ENCODE measurements around the gene DLG2. TPM values are rescaled to one million over a fixed set of nuclear protein-coding genes. Genes with fewer than 3 reads are reported as not detected.
"Not testable (repeated sequence)": the region's sequence is repeated elsewhere in the genome, so short reads cannot be mapped to it uniquely, and the experiment has no call there.

The DLG2 gene
- total RNA-seq, 2 donors from 2014 or later: 1.9 to 3.2 TPM

DNA sequence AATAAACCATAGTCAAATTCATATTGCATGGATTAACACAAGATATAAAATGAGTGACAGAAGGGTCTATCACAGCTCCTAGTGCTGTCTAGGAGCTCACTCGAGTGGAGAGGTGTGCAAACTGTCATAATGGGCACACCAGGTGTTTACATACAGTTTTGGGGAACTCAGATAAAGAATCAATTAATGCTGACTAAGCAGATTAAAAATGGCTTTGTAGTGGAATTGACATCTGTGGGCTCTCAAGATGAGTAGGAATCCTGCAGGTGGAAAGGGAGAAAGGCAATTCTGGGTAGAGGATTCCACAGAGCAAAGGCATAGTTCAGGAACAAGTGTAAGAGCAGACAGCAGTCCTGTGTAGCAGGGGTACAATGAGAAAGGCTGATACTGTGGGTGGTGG, 1844.8 kb downstream of the DLG2 start:
- DNase-seq (no peak), ATAC-seq (no peak)
- intact Hi-C loops (cut with DNase I, micrococcal nuclease): no loop called here

DNA sequence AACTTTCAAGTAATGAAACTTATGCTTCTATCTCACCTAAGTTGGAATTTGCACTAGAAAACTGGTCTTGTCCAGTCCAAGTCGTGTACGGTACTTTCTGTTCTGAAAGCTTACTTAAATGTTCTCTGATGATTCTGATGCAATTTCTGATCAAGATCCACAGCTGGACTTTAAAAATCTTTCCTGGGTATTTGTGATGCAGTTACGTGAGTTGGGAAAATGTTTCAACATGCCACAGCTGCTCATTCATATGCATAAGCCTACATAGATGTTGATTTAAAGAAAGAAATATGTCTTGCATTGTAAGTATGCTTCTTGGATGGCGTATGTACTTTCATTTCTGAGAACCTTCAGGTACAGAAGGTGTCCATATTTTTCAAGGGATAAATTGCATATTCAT, 1847.3 kb downstream of the DLG2 start:
- no peak for ATAC-seq
- intact Hi-C loops (cut with DNase I, micrococcal nuclease): no loop called here

DNA sequence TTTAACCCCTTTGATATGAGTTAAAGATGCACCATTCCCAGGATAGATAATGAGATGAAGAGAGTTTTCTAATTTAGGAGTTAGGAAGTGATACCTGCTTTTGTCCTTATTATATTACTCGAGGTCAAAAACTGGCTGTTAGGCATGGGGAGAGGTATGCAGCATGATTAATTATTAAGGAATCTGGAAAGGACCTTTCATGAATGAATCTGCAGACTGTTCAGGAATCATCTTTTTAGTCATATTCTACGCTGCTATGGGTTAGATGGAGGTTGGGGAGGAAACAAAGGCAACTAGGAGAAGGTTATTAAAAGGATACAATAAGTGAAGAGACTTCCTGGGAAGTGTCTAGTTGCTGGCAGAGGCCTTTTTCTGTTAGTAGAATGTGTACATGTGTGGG, 1848.5 kb downstream of the DLG2 start:
- ATAC-seq: no peak
- DNase-seq: no peak

More for the DNA sequence above, 1847.3 kb downstream of the DLG2 start:
- no peak for DNase-seq

DNA sequence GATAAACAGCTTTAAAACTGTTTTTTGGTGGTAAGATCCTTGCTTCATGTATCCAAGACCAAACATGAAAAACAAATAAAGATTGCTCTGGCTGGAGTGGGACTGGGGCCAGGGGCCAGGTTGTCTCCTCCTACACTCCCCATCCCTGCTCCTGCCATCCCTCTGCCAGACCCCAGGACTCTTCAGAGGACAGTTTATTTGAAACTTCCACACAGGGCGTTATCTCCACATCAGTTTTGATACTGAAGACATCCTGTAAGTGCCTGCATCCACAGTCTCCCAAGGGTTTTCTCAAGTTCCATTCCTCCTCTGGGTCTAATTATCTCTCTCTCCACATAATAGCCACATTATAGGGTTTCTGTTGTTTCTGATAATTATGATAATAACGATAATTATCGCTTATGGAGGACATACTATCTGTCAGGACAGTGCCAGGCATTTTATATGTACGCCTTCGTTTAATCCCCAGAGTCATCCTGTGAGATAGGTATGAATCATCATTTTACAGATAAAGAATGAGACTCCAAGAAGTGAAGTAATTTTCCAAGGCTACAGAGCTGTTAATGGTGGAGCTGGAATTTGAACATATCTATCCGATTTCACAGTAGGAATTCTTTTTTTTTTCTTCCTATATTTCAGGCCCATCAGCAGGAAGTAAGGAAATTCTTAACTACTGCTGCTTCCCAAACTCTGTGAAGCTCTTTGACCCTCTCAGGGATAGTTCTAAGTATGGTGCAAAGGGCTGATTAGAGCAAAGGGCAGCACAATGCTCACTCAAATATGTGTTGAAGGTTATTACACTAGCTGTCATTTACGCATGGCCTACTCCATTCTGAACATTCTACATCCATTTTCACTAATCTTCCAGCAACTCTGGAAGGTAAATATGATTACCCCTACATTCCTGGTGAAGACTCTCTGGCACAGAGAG, 1852.9 kb downstream of the DLG2 start:
- DNase-seq (no peak), ATAC-seq (no peak)
- intact Hi-C loops (cut with DNase I, micrococcal nuclease): no loop called here

More for the DNA sequence above, 1848.5 kb downstream of the DLG2 start:
- intact Hi-C loops (cut with DNase I, micrococcal nuclease): no loop called here

DNA sequence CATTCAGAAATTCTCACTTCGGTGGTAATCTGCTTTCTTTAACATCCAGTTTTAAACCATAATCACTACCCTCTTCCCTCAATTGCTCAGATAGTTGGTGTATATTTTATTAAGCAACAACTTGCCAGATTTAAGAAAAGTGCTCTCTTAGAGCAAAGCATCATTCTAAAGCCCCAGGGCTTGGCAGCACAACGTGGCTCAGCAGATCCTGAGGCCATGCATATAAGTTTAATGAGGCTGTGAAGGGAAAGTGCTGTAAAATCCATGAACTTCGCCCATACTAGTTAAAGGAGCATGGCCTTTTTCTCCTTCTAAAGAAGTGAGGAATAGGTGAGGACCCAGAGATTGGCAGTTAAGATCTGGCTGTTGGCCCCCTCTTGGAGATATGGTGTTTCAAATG, 1858.7 kb downstream of the DLG2 start:
- intact Hi-C loops (cut with DNase I, micrococcal nuclease): no loop called here
- no peak for ATAC-seq
- DNase-seq: no peak

DNA sequence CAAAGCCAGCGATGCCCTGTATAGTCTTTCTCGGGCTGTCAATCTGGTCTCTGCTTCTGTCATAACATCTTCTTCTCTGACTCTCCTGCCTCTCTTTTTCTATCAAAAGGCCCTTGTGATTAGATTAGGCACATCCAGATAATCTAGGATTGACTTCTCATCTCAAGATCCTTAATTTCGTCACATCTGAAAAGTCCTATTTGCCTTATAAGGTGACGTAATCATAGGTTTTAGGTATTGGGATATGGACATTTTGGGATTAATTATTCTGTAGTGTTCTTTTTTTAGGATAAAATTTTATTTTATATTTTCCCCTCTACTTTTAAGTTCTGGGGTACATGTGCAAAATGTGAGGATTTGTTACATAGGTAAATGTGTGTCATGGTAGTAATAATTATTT, 1860.2 kb downstream of the DLG2 start:
- no peak for DNase-seq
- intact Hi-C loops (cut with DNase I, micrococcal nuclease): no loop called here
- no peak for ATAC-seq

DNA sequence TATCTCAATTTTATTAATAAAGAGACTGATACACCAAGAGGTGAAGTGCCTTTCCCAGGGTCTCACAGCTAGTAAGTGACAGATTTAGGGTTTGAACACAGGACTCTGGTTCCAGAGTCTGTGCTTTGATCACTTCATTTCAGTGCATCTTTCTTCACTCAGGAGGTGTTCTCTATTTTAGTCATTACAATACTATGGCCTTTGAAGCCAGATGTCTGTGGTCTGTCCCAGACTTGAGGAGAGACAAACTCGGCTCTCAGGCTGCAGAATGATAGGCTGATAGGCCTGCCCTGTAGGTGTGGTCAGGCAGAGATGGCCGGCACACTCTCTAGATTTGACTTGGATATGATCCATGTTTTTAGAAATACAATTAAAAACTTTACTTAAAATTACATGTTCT, 1862.5 kb downstream of the DLG2 start:
- ATAC-seq (no peak), DNase-seq (no peak)
- intact Hi-C loops (cut with DNase I, micrococcal nuclease): no loop called here

DNA sequence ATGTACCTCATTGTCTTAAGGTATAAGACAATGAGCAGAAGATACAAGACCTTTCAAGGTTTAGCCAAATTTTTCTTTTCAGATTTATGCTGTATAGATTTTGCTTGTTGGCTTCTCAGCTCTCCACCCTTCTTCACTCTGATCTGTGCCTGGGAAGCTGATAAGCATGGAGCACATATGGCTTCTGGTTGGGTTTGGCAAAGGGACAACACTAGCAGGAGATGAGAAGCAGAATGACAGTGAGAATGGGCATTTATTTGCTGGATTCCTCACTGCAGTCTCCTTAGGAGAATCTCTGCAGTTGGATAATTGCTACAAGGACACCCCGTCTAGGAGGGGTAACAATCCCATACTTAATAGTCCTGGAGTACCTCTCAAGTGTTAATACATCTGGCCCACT, 1866.2 kb downstream of the DLG2 start:
- ATAC-seq: no peak

DNA sequence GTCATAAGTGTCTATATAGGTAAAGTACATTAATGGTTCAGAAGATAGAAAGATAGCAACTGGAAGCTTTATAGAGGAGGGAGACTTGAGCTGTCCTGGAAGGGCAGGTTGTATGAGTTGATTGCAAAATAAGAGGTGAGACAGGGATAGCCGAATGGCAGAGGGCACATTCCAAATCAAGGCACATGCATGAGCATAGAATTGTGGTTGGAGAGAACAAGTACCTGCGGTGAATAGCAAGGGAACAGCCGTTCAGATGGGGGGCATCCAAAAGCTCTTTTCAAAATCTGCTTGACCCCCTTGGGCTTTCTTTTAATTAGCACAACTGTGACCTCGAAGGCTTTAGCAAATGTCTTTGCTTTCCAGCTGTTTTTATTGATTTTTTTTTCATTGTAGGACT, 1868.0 kb downstream of the DLG2 start:
- ATAC-seq (no peak), DNase-seq (no peak)
- intact Hi-C loops (cut with DNase I, micrococcal nuclease): no loop called here

More for the DNA sequence above, 1866.2 kb downstream of the DLG2 start:
- no peak for DNase-seq
- intact Hi-C loops (cut with DNase I, micrococcal nuclease): no loop called here

DNA sequence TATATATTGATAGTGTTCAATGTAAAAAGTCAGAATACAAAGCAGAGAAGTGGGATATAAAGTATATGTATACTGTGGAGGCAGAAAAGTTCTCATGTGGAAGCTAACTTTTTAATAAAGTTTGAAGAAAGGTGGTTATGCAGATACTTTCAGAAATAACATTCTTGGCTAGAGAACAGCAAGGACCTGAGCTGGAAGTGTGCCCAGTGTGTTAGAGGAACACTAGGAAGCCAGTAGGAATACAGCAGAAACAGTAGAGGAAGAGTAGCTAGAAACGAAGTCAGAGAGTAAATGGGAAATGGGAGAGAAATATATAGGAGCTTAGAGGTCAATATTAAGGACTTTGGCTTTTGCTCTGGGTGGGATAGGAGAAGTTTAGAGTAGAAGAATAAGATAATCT, 1876.1 kb downstream of the DLG2 start:
- no peak for ATAC-seq
- intact Hi-C loops (cut with DNase I, micrococcal nuclease): no loop called here
- DNase-seq: no peak

DNA sequence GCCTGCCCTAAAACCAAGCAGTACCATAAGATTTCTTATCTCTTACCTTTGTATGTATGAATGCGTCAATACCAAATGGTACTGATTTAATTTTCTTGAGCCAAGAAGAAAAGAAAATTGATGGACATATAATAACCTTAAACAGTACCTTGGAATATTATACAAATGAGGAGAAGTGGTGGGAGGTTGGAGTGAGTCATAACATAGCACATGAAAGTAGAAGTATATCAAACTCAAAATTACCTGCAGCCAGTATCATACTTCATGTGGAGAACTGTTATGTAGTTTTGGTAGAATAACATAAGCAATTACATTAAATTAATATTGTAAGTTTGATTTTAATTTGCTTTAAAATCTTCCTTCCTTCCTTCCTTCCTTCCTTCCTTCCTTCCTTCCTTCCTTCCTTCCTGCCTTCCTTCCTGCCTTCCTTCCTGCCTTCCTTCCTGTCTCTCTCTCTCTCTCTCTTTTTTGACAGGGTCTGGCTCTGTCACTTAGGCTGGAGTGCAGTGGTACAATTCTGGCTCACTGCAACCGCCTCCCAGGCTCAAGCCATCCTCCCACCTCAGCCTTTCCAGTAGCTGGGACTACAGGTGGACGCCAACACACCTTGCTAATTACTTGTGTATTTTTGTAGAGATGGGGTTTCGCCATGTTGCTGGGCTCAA, 1880.1 kb downstream of the DLG2 start:
- ATAC-seq (no peak), DNase-seq (no peak)
- intact Hi-C loops (cut with DNase I, micrococcal nuclease): no loop called here

DNA sequence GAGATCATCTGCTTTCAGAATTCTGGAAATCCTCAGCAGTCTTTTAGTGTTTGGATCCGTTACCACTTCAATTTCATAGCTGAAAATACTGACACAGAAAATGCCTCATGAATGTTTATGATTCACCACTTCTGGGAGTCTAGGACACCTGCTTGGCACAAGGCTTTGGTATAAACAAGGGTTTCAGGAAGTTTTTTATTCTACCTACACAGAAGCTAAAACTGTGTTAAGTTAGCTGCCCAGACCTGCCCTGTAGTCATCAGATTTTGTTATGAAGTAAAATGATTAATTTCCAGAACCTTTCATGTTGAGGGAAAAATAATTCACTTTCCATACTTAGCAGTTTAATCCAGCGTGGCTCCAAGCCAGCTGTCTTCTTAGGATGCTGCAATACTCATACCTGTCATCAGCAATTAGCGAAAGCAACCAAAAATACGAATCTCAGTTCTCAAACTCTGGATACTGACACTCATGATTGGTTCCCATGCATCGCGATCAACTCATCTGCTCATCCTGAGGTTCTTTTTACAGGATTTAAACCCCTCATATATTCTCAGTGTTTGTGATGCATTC, 1882.4 kb downstream of the DLG2 start:
- DNase-seq (no peak), ATAC-seq (no peak)
- intact Hi-C loops (cut with DNase I, micrococcal nuclease): no loop called here

DNA sequence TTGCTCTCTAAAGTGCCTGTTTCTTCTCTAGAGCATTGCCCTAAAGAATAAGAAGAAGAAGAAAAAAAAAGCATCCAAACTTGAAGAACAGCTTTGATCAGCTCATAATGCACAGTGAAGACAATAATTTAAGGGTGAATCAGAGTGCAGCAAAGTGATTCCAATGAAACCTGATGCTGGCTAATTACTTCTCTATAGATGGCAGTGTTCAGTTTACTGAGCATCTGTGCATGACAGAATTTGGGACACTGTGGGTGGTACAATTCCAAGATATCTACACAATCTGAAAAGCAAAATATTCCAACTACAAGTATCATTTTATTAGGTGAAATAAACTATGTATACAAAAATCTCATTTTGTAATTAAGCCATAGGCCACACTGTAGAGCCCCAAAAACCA, 1890.5 kb downstream of the DLG2 start:
- ATAC-seq: no peak
- no peak for DNase-seq
- intact Hi-C loops (cut with DNase I, micrococcal nuclease): loop anchor here in 1 of 2 donors (5.0 kb wide), 1 partner anchor 1064 kb away; no protein-coding TSS in a partner anchor

DNA sequence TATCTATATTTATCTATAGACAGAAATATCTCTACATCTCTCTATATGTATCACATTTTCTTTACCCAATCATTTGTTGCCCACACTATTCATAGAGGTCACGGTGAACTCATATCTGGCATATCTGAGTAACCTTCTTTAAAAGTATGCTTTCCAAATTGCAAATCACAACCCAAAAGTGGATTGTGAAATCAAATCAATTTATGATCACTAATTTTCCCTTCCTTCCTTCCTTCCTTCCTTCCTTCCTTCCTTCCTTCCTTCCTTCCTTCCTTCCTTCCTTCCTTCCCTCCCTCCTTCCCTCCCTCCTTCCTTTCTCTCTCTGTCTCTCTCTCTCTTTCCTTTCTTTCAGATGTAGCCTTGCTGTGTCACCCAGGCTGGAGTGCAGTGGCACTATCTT, 1893.0 kb downstream of the DLG2 start:
- ATAC-seq: no peak
- no peak for DNase-seq
- intact Hi-C loops (cut with DNase I, micrococcal nuclease): no loop called here

DNA sequence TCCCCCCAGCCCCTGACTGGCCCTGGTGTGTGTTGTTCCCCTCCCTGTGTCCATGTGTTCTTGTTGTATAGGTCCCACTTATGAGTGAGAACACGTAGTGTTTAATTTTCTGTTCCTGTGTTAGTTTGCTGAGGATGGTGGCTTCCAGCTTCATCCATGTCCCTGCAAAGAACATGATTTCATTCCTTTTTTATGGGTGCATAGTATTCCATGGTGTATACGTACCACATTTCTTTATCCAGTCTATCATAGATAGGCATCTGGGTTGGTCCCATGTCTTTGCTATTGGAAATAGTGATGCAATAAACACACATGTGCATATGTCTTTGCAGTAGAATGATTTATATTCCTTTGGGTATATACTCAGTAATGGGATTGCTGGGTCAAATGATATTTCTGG, 1895.9 kb downstream of the DLG2 start:
- intact Hi-C loops (cut with DNase I, micrococcal nuclease); ATAC-seq; DNase-seq: not testable (repeated sequence)

DNA sequence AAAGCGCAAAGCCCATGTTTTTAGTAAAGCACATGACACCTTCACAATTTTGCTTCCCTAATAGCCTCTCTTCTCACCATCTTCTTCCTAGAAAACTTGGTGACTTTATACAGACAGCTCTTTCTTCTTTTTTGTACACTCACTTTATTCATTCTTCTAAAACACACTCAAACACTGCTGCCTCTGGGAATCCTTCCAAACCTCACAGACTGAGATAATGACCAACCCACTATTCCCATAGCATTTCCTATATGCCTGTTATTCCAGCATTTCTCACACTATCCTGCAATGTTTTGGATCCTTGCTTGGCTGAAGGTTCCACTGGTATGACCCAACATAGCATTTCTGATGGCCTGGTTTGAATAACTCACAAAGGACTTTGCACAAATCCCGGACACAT, 1898.9 kb downstream of the DLG2 start:
- DNase-seq: no peak
- intact Hi-C loops (cut with DNase I, micrococcal nuclease): loop anchor here in 1 of 2 donors (10.0 kb wide), 1 partner anchor 433 kb away; no protein-coding TSS in a partner anchor
- no peak for ATAC-seq

DNA sequence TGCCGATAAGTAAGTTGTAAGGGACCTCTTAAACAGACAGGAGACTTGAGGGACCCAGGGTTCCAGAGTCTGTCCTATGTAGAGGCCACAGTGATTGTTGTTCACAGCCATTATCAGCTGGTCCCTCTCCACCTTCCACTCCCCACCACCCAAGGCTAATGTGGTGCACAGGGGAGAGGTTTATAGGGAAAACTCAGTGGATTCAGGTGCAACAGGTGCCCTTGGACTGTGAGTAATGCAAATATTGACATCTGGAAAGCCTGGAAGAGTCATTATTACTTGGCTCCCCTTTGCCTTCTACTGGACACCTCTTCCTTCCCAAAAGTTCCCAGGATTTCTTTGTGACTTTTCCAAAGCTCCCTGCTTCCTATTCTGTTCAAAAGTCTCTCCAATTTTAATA, 1899.9 kb downstream of the DLG2 start:
- intact Hi-C loops (cut with DNase I, micrococcal nuclease): loop anchor here in 1 of 2 donors (10.0 kb wide), 1 partner anchor 432 kb away; no protein-coding TSS in a partner anchor
- no peak for DNase-seq
- ATAC-seq: no peak

DNA sequence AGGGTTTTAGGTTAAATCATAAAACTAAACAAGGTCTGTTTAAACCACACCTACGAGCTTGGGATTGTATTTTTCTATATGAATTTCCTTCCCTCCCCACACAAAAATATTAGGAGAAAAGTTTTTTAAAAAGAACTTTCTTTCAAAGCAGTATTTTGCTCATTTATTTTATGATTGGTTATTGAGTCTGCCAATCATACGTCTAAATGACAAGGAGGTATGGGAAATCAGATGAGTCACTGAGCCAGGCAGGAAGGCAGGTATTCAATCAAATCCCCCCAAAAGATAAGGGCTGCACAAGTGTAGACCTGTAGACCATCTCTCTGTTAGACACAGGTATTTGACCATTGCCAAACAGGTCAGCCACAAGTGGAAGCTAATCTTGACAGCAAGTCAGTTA, 1900.8 kb downstream of the DLG2 start:
- ATAC-seq: no peak
- DNase-seq: no peak
- intact Hi-C loops (cut with DNase I, micrococcal nuclease): loop anchor here in 1 of 2 donors (10.0 kb wide), 1 partner anchor 432 kb away; no protein-coding TSS in a partner anchor

DNA sequence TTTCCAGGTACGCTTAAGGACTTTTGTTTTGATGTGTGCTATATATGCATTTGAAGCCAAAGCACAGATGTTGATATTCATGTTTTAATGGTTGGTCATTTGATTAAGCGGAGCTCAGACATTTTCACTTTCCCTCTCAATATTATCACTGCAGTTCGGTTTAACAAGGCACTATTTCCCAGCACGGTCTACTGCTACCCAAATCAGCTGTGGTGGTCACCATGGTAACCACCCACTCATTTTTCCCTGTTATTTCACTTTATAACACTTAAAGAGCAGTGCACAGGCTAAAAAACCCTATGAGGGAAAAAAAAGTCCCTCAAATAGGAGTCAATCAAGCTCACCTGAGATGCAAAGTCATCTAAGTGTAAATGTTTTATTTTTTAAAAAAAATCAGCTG, 1901.4 kb downstream of the DLG2 start:
- ATAC-seq (no peak), DNase-seq (no peak)
- intact Hi-C loops (cut with DNase I, micrococcal nuclease): loop anchor here in 1 of 2 donors (10.0 kb wide), 1 partner anchor 431 kb away; no protein-coding TSS in a partner anchor

DNA sequence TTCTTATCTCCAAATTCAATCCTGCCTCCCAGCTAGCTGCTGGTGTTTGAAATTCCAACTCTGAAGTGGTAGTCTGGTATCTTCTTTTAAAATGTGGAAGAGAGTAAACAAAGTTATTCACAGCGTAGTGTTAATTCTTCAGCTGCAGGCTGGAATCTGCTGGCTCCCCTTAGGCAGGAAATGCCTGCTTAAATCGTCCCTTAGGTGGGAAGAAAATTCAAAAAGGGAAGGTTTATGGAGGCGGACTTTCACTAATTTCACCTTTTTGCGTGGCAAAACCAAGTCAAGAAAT, 1901.9 kb downstream of the DLG2 start:
- intact Hi-C loops (cut with DNase I, micrococcal nuclease): loop anchor here in 1 of 2 donors (10.0 kb wide), 1 partner anchor 430 kb away; no protein-coding TSS in a partner anchor
- ATAC-seq (no peak), DNase-seq (no peak)
